NB4 (cell line): ENCODE measurements around the gene TMEM258.

ENCODE experiments used
- DNase-seq: peaks from one replicate; pipeline ENCODE4 v3.0.0; 2010; ENCODE audit warnings: low read depth
- H3K4me3 ChIP-seq: one replicate; pipeline ENCODE4 v1.5.1; 2011; ENCODE audit warnings: mild to moderate bottlenecking, low read depth, low read length, moderate library complexity
- MYC ChIP-seq: IDR thresholded peaks from 2 replicates; pipeline ENCODE4 v1.6.1; 2011; ENCODE audit warnings: low read depth, low read length
- POLR2A ChIP-seq: IDR thresholded peaks from 2 replicates; pipeline ENCODE4 v1.6.1; 2011; ENCODE audit warnings: mild to moderate bottlenecking; ENCODE audit not compliant: insufficient read length; ENCODE audit errors: extremely low read depth
- TF ChIP-seq, protein P1 (sequence below): IDR thresholded peaks from 2 replicates; pipeline ENCODE4 v1.6.1; 2011; ENCODE audit warnings: low read depth, low read length
- TF ChIP-seq, protein P2 (sequence below): IDR thresholded peaks from one replicate; pipeline ENCODE4 v1.5.1; 2012; ENCODE audit warnings: low read depth, low read length

TMEM258 gene

GRCh38 chr11:61756452-61757212 is 35.8 kb downstream of the TMEM258 start:
- peak; percentile 98 for DNase-seq
- no peak overlapping the region for H3K4me3 ChIP-seq
- peak; percentile 81 for TF ChIP-seq MYC
- TF ChIP-seq, protein P1, sequence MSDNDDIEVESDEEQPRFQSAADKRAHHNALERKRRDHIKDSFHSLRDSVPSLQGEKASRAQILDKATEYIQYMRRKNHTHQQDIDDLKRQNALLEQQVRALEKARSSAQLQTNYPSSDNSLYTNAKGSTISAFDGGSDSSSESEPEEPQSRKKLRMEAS = peak; percentile 55; the same call in 1 of the 2 replicates
- TF ChIP-seq, protein P2, sequence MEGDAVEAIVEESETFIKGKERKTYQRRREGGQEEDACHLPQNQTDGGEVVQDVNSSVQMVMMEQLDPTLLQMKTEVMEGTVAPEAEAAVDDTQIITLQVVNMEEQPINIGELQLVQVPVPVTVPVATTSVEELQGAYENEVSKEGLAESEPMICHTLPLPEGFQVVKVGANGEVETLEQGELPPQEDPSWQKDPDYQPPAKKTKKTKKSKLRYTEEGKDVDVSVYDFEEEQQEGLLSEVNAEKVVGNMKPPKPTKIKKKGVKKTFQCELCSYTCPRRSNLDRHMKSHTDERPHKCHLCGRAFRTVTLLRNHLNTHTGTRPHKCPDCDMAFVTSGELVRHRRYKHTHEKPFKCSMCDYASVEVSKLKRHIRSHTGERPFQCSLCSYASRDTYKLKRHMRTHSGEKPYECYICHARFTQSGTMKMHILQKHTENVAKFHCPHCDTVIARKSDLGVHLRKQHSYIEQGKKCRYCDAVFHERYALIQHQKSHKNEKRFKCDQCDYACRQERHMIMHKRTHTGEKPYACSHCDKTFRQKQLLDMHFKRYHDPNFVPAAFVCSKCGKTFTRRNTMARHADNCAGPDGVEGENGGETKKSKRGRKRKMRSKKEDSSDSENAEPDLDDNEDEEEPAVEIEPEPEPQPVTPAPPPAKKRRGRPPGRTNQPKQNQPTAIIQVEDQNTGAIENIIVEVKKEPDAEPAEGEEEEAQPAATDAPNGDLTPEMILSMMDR = no peak

DNA sequence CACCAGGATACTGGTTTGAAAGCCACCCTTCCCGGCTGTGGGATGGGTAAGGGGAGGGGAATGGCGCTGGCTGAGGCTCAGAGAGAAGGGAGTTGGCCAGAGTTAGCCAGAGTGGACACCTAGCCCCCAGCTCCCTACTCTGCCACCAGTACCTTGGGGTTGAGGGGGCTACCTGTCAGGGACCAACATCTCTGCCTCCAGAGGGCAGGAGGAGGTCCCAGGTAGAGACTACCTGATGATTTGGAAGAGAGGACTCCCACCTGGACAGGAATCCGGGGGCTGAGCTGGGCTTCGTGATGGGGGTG is 36.3 kb downstream of the TMEM258 start:
- DNase-seq = no peak
- TF ChIP-seq, protein P2 = no peak
- TF ChIP-seq POLR2A = no peak
- TF ChIP-seq MYC = no peak
- TF ChIP-seq, protein P1 = no peak
- no peak overlapping the region for H3K4me3 ChIP-seq

DNA sequence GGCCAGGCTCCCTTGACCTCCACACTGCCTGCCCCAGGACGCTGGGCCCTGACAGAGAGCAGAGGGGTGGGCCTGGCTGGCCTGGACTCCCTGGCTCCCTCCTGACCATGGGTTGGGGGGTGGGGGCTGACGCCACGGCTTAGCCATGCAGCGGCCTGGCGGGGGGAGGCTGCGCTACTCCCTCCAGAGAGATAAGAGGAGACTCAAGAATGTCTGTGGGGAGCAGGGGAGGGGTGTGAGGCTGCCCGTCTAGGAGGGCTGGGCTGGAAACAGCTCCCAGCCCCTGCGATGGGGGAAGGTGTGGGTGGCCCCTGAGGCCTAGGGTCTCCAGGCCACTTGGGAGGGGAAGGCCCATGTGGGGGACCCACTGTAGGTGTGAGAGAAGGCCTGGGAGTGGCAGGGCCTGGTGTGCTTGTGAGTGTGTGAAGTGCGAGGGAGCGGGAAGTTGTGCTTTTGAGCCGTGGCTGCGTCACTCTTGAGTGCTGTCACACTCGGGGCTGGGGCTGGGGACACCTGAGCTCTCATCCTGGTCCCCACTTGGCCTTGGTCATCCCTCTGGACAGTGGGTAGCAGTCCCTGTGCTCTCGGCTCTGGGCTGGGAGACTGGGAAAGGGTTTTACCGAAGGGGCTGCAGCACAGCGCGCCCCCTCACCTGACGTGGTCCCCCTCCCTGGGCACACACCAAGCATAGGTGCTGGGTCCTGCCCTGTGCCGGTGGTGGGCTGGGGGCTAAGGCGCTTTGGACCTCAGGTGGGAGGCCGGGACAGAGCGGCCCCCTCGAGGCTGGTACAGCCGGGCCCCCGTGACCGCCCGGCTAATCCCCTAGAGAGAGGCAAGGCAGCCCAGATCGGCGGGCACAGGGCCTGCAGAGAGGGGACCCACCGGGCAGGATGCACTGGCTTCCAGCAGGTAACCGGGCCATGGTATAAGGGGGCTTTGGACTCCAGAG is 37.6 kb downstream of the TMEM258 start:
- DNase-seq = no peak
- H3K4me3 ChIP-seq = no peak overlapping the region
- no peak for TF ChIP-seq POLR2A
- TF ChIP-seq MYC = no peak
- TF ChIP-seq, protein P2 = no peak
- TF ChIP-seq, protein P1 = no peak

DNA sequence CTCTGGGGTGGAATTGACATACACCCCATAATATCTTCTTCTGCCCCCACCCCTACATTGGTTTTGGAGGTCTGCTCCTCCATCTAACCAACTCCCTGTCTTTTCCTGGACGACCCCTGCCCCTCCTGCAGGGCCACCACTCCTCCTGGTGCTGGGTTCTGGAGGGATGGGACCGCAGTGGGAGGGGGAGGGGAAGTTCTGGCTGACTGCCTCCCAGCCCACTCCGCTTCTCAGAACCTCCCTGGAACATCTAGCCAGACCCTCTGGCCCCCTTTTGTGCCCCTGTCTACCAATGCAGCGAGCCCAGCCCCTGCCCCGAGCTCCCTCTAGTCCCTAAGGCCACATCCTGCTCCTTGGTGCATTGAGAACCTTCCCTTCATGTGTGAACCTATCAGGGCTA is 38.7 kb downstream of the TMEM258 start:
- TF ChIP-seq POLR2A = no peak
- TF ChIP-seq, protein P1 = no peak
- TF ChIP-seq, protein P2 = no peak
- no peak for TF ChIP-seq MYC
- H3K4me3 ChIP-seq = no peak overlapping the region
- no peak for DNase-seq

DNA sequence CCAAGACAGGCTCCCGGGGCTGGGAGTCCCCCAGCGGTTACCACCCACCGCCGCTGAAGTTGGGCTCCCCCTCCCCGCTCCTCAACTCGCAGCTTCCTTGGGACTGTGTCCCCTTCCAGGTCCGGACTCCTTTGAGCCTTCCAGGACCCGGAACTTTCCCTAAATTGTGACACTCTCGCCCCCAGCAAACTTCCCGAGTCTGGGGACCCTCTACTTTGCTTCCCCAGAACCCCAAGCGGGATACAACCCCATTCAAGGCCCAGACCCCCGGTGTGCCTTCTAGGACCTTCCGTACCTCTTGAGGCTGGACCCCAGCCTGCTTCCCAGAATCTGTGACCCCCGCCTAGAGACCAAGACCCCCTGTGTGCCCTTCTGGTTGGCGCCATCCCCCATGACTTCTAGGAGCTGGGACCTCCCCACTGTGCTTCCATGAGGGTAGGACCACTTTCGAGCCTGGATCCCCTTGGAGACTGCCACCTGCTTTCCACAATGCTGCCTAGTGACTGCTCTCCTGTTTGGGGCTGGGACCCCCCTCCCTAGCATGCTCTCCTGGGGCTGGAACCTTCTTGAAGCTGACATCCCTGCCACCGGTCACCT is 39.4 kb downstream of the TMEM258 start:
- TF ChIP-seq, protein P2 = no peak
- TF ChIP-seq MYC = no peak
- no peak for TF ChIP-seq POLR2A
- TF ChIP-seq, protein P1 = no peak
- no peak overlapping the region for H3K4me3 ChIP-seq
- no peak for DNase-seq
